Activated B cell treated with CpG ODN at 0.5 μM for 24 hours (primary cell): Measurements from ENCODE around the gene EMX1. TPM values are rescaled to one million over a fixed set of nuclear protein-coding genes. Genes with fewer than 3 reads are reported as not detected.
"Not testable (repeated sequence)": the region's sequence is repeated elsewhere in the genome, so short reads cannot be mapped to it uniquely, and the experiment has no call there.

Experiments
- ATAC-seq: fragments of 200-7000 bp; cut with Tn5 transposase; one replicate; pipeline ENCODE4 v1.10.0; 2021; ENCODE audit warnings: low read depth, mild to moderate bottlenecking, moderate library complexity
- CTCF ChIA-PET: fragments of 350-600 bp; sonication (Branson Sonifier 250); formaldehyde crosslinking; loops from one replicate; lab custom pipeline; 2021; ENCODE audit warnings: antibody characterized with exemption; lab: Charles Lee
- POLR2A ChIA-PET: fragments of 350-600 bp; sonication (Branson Sonifier 250); formaldehyde crosslinking; loops from one replicate; lab custom pipeline; 2021; ENCODE audit warnings: antibody characterized with exemption; lab: Charles Lee
- DNase-seq: peaks from one replicate; pipeline ENCODE4 v3.0.0; 2022
- H3K27ac Mint-ChIP-seq: one replicate; pipeline ENCODE4 v1.8.0; 2020; ENCODE audit warnings: mixed read lengths
- H3K27me3 Mint-ChIP-seq: one replicate; pipeline ENCODE4 v1.8.0; 2021; ENCODE audit warnings: mixed read lengths
- H3K36me3 Mint-ChIP-seq: one replicate; pipeline ENCODE4 v1.8.0; 2021; ENCODE audit warnings: low read depth, mixed read lengths
- H3K4me1 Mint-ChIP-seq: one replicate; pipeline ENCODE4 v1.8.0; 2021; ENCODE audit warnings: mixed read lengths
- H3K4me3 Mint-ChIP-seq: one replicate; pipeline ENCODE4 v1.8.0; 2020; ENCODE audit warnings: mild to moderate bottlenecking, mixed read lengths
- H3K9me3 Mint-ChIP-seq: one replicate; pipeline ENCODE4 v1.8.0; 2020; ENCODE audit warnings: mixed read lengths
- CTCF ChIP-seq: fragments of 200-600 bp; IDR thresholded peaks from one replicate; pipeline ENCODE4 v1.8.0; 2022; ENCODE audit warnings: antibody characterized with exemption, mild to moderate bottlenecking
- intact Hi-C: fragments of 100-400 bp; cut with micrococcal nuclease; formaldehyde crosslinking; loops from one replicate; pipeline ENCODE4 v1.15.1; 2024
- total RNA-seq: library from RNA; stranded (reverse); gene quantifications from 2 replicates; pipeline ENCODE4 v1.2.3, GENCODE V29; 2022

EMX1 gene
- total RNA-seq, 1 donor from 2014 or later = 0.22 TPM

- no peak for DNase-seq
- no peak for ATAC-seq
- intact Hi-C loops = no loop called here
- TF ChIP-seq CTCF = no peak
- ChIA-PET POLR2A (no interaction called here), CTCF (no interaction called here)
- Mint-ChIP-seq H3K36me3 (no peaks in the 10 kb centered on the region), H3K27ac (no peak overlapping the region), H3K4me1 (no peaks in the 10 kb centered on the region), H3K27me3 (peaks cover 42% of the 10 kb centered on the region), H3K9me3 (no peaks in the 10 kb centered on the region), H3K4me3 (no peak overlapping the region)
Measured at GRCh38 chr2:72900191-72900825, 17.0 kb upstream of the EMX1 start.

- H3K4me1 Mint-ChIP-seq = no peaks in the 10 kb centered on the region
- ChIA-PET CTCF (no interaction called here), POLR2A (no interaction called here)
- H3K36me3 Mint-ChIP-seq = no peaks in the 10 kb centered on the region
- DNase-seq = no peak
- no peak overlapping the region for H3K27ac Mint-ChIP-seq
- no peak overlapping the region for H3K4me3 Mint-ChIP-seq
- H3K9me3 Mint-ChIP-seq = peaks cover 3% of the 10 kb centered on the region
- H3K27me3 Mint-ChIP-seq = peaks cover 43% of the 10 kb centered on the region
- no peak for ATAC-seq
- intact Hi-C loops = no loop called here
- no peak for TF ChIP-seq CTCF
Measured at GRCh38 chr2:72901426-72901825, 15.9 kb upstream of the EMX1 start.

GRCh38 chr2:72907369-72907768, 9.9 kb upstream of the EMX1 start:
- H3K9me3 Mint-ChIP-seq, intact Hi-C loops, POLR2A ChIA-PET, H3K27ac Mint-ChIP-seq, H3K36me3 Mint-ChIP-seq, CTCF ChIA-PET, H3K4me3 Mint-ChIP-seq, ATAC-seq, DNase-seq, H3K4me1 Mint-ChIP-seq: not testable (repeated sequence)
- H3K27me3 Mint-ChIP-seq = peaks cover 56% of the 10 kb centered on the region

DNA sequence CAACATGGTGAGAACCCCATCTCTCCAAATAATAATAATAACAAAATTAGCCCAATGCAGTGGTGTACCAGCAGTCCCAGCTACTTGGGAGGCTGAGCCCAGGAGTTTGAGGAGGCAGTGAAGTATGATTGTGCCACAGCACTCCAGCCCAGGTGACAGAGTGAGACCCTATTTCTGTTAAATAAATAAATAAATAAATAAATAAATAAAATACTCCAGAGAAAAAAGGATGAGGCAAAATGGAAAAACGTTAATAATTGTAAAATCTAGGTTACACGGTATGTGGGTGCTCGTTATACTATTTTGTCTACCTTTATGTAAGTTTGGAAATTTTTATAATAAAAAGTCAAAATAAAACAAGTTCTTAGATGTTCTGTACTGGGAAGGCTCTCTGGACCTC, 8.6 kb upstream of the EMX1 start:
- no peak for TF ChIP-seq CTCF
- POLR2A ChIA-PET = no interaction called here

GRCh38 chr2:72911256-72911655, 6.1 kb upstream of the EMX1 start:
- H3K4me3 Mint-ChIP-seq = no peak overlapping the region

More for the DNA sequence above, 8.6 kb upstream of the EMX1 start:
- no peak for ATAC-seq
- no peaks in the 10 kb centered on the region for H3K4me1 Mint-ChIP-seq
- CTCF ChIA-PET = no interaction called here
- peaks cover 4% of the 10 kb centered on the region for H3K9me3 Mint-ChIP-seq
- DNase-seq = no peak
- no peak overlapping the region for H3K27ac Mint-ChIP-seq
- no peaks in the 10 kb centered on the region for H3K36me3 Mint-ChIP-seq
- intact Hi-C loops = no loop called here
- H3K27me3 Mint-ChIP-seq = peaks cover 55% of the 10 kb centered on the region
- H3K4me3 Mint-ChIP-seq = no peak overlapping the region

More at GRCh38 chr2:72911256-72911655, 6.1 kb upstream of the EMX1 start:
- peaks cover 68% of the 10 kb centered on the region for H3K27me3 Mint-ChIP-seq
- H3K4me1 Mint-ChIP-seq = peaks cover 12% of the 10 kb centered on the region
- DNase-seq (no peak), ATAC-seq (no peak)
- intact Hi-C loops = no loop called here
- no peak overlapping the region for H3K27ac Mint-ChIP-seq
- no peak for TF ChIP-seq CTCF
- CTCF ChIA-PET = no interaction called here
- no peaks in the 10 kb centered on the region for H3K36me3 Mint-ChIP-seq
- H3K9me3 Mint-ChIP-seq = peaks cover 2% of the 10 kb centered on the region
- POLR2A ChIA-PET = no interaction called here
